Measurements from ENCODE around the gene CXCL12.

The CXCL12 gene

GRCh38 chr10:44385696-44386441 lies 972 bp upstream of the CXCL12 start:
- DNase-seq (ENCODE audit: low read depth in 2 of 2) = no peak

GRCh38 chr10:44384601-44385025 lies 284 bp downstream of the CXCL12 start:
- no peak for DNase-seq (ENCODE audit: low read depth in 2 of 2)

- no peak for DNase-seq (ENCODE audit: low read depth in 2 of 2)
Measured at GRCh38 chr10:44383749-44384600, 922 bp downstream of the CXCL12 start.

- DNase-seq (ENCODE audit: low read depth in 2 of 2) = no peak
Measured at GRCh38 chr10:44382981-44383748, 1.7 kb downstream of the CXCL12 start.

- no peak for DNase-seq (ENCODE audit: low read depth in 2 of 2)
Measured at GRCh38 chr10:44382131-44382858, 2.6 kb downstream of the CXCL12 start.

GRCh38 chr10:44380829-44381600 lies 3.9 kb downstream of the CXCL12 start:
- DNase-seq (ENCODE audit: low read depth in 2 of 2) = no peak

- no peak for DNase-seq (ENCODE audit: low read depth in 2 of 2)
Measured at GRCh38 chr10:44379907-44380306, 5.0 kb downstream of the CXCL12 start.

- DNase-seq (ENCODE audit: low read depth in 2 of 2) = no peak
Measured at GRCh38 chr10:44378626-44379025, 6.3 kb downstream of the CXCL12 start.

- no peak for DNase-seq (ENCODE audit: low read depth in 2 of 2)
Measured at GRCh38 chr10:44377651-44378310, 7.1 kb downstream of the CXCL12 start.

- DNase-seq (ENCODE audit: low read depth in 2 of 2) = no peak
Measured at GRCh38 chr10:44376472-44377099, 8.3 kb downstream of the CXCL12 start.

GRCh38 chr10:44374155-44374554 lies 10.7 kb downstream of the CXCL12 start:
- no peak for DNase-seq (ENCODE audit: low read depth in 2 of 2)

GRCh38 chr10:44373341-44373995 lies 11.4 kb downstream of the CXCL12 start:
- no peak for DNase-seq (ENCODE audit: low read depth in 2 of 2)

- no peak for DNase-seq (ENCODE audit: low read depth in 2 of 2)
Measured at GRCh38 chr10:44372181-44372580, 12.7 kb downstream of the CXCL12 start.

- DNase-seq (ENCODE audit: low read depth in 2 of 2) = no peak
Measured at GRCh38 chr10:44370731-44371248, 14.1 kb downstream of the CXCL12 start.

- DNase-seq (ENCODE audit: low read depth in 2 of 2) = no peak
Measured at GRCh38 chr10:44369854-44370253, 15.0 kb downstream of the CXCL12 start.

GRCh38 chr10:44369296-44369695 lies 15.6 kb downstream of the CXCL12 start:
- no peak for DNase-seq (ENCODE audit: low read depth in 2 of 2)

GRCh38 chr10:44368637-44369036 lies 16.3 kb downstream of the CXCL12 start:
- DNase-seq (ENCODE audit: low read depth in 2 of 2) = no peak

- no peak for DNase-seq (ENCODE audit: low read depth in 2 of 2)
Measured at GRCh38 chr10:44366941-44367630, 17.8 kb downstream of the CXCL12 start.
